ENCODE data around the gene PKN1. TPM values are rescaled to one million over a fixed set of nuclear protein-coding genes. Genes with fewer than 3 reads are reported as not detected.

The PKN1 gene
- total and polyA plus RNA-seq, 2 of the 13 experiments (the other 11 are each of a cell fraction or from before 2014, with no cell fraction given), result 45.7 to 54.5 TPM

- peak; percentile 93 for TF ChIP-seq ZBTB7B (CRISPR knock-in tag; IDR thresholded peaks at IDR 0.05)
- peak; percentile 57 for TF ChIP-seq ZNF768 (CRISPR knock-in tag; IDR thresholded peaks at IDR 0.05)
- no peak for TF ChIP-seq NCOA2 (CRISPR knock-in tag; IDR thresholded peaks at IDR 0.05)
- TF ChIP-seq, protein P1, sequence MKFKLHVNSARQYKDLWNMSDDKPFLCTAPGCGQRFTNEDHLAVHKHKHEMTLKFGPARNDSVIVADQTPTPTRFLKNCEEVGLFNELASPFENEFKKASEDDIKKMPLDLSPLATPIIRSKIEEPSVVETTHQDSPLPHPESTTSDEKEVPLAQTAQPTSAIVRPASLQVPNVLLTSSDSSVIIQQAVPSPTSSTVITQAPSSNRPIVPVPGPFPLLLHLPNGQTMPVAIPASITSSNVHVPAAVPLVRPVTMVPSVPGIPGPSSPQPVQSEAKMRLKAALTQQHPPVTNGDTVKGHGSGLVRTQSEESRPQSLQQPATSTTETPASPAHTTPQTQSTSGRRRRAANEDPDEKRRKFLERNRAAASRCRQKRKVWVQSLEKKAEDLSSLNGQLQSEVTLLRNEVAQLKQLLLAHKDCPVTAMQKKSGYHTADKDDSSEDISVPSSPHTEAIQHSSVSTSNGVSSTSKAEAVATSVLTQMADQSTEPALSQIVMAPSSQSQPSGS (CRISPR knock-in tag; IDR thresholded peaks at IDR 0.05), result 0 out of 2 replicates have a peak, but pooled peaks have one; percentile 24
- no peak for TF ChIP-seq FOXP1 (IDR thresholded peaks at IDR 0.05)
- no peak for TF ChIP-seq FOXP1 (CRISPR knock-in tag; IDR thresholded peaks at IDR 0.05)
- peak; percentile 30; the same call in 1 of the 2 replicates for TF ChIP-seq ELF1 (CRISPR knock-in tag; IDR thresholded peaks at IDR 0.05)
- TF ChIP-seq SP4 (CRISPR knock-in tag; IDR thresholded peaks at IDR 0.05), result peak; percentile 45; the same call in 1 of the 2 replicates
- no peak for TF ChIP-seq FOXA3 (CRISPR knock-in tag; IDR thresholded peaks at IDR 0.05)
- TF ChIP-seq CAMTA2 (CRISPR knock-in tag; IDR thresholded peaks at IDR 0.05; ENCODE audit: borderline replicate concordance), result peak; percentile 54; the same call in 1 of the 2 replicates
- TF ChIP-seq TOE1 (CRISPR knock-in tag; IDR thresholded peaks at IDR 0.05), result no peak
- 0 out of 2 replicates have a peak, but pooled peaks have one; percentile 36 for TF ChIP-seq KDM5B (CRISPR knock-in tag; IDR thresholded peaks at IDR 0.05; ENCODE audit: borderline replicate concordance)
- TF ChIP-seq SPEN (CRISPR knock-in tag; IDR thresholded peaks at IDR 0.05; ENCODE audit: low read depth), result 0 out of 2 replicates have a peak, but pooled peaks have one; percentile 26
- 0 out of 2 replicates have a peak, but pooled peaks have one; percentile 7 for TF ChIP-seq ETV5 (CRISPR knock-in tag; IDR thresholded peaks at IDR 0.05; ENCODE audit: borderline replicate concordance)
- peak; percentile 23; the same call in 1 of the 2 replicates for TF ChIP-seq SALL1 (CRISPR knock-in tag; IDR thresholded peaks at IDR 0.05)
- no peak for TF ChIP-seq KLF16 (CRISPR knock-in tag; IDR thresholded peaks at IDR 0.05)
- TF ChIP-seq ZNF24 (IDR thresholded peaks at IDR 0.05), result no peak
- TF ChIP-seq HNF4G (IDR thresholded peaks at IDR 0.05; ENCODE audit: borderline replicate concordance, low read depth, low read length), result no peak
- TF ChIP-seq HNF4G (CRISPR knock-in tag; IDR thresholded peaks at IDR 0.05; ENCODE audit: borderline replicate concordance, low read depth), result no peak
- peak; percentile 52; the same call in 1 of the 2 replicates for TF ChIP-seq ZNF563 (CRISPR knock-in tag; IDR thresholded peaks at IDR 0.05)
- TF ChIP-seq HOXA3 (CRISPR knock-in tag; IDR thresholded peaks at IDR 0.05), result peak; percentile 57
- TF ChIP-seq ZNF335 (CRISPR knock-in tag; IDR thresholded peaks at IDR 0.05), result no peak
- TF ChIP-seq ZNF33B (CRISPR knock-in tag; IDR thresholded peaks at IDR 0.05), result no peak
- TF ChIP-seq, protein P2, sequence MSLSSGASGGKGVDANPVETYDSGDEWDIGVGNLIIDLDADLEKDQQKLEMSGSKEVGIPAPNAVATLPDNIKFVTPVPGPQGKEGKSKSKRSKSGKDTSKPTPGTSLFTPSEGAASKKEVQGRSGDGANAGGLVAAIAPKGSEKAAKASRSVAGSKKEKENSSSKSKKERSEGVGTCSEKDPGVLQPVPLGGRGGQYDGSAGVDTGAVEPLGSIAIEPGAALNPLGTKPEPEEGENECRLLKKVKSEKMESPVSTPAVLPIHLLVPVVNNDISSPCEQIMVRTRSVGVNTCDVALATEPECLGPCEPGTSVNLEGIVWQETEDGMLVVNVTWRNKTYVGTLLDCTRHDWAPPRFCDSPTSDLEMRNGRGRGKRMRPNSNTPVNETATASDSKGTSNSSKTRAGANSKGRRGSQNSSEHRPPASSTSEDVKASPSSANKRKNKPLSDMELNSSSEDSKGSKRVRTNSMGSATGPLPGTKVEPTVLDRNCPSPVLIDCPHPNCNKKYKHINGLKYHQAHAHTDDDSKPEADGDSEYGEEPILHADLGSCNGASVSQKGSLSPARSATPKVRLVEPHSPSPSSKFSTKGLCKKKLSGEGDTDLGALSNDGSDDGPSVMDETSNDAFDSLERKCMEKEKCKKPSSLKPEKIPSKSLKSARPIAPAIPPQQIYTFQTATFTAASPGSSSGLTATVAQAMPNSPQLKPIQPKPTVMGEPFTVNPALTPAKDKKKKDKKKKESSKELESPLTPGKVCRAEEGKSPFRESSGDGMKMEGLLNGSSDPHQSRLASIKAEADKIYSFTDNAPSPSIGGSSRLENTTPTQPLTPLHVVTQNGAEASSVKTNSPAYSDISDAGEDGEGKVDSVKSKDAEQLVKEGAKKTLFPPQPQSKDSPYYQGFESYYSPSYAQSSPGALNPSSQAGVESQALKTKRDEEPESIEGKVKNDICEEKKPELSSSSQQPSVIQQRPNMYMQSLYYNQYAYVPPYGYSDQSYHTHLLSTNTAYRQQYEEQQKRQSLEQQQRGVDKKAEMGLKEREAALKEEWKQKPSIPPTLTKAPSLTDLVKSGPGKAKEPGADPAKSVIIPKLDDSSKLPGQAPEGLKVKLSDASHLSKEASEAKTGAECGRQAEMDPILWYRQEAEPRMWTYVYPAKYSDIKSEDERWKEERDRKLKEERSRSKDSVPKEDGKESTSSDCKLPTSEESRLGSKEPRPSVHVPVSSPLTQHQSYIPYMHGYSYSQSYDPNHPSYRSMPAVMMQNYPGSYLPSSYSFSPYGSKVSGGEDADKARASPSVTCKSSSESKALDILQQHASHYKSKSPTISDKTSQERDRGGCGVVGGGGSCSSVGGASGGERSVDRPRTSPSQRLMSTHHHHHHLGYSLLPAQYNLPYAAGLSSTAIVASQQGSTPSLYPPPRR (CRISPR knock-in tag; IDR thresholded peaks at IDR 0.05; ENCODE audit: borderline replicate concordance), result no peak
- TF ChIP-seq ZFY (CRISPR knock-in tag; IDR thresholded peaks at IDR 0.05), result peak; percentile 50; the same call in 1 of the 2 replicates
- no peak for TF ChIP-seq RFX1 (IDR thresholded peaks at IDR 0.05)
- 0 out of 2 replicates have a peak, but pooled peaks have one; percentile 44 for TF ChIP-seq ZNF782 (CRISPR knock-in tag; IDR thresholded peaks at IDR 0.05; ENCODE audit: borderline replicate concordance)
Measured at GRCh38 chr19:14472202-14472938, 39.3 kb downstream of the PKN1 start (continued).

Data from HepG2 (cell line).